Right kidney (tissue), 1 donor: ENCODE measurements around the gene EXOC6.
A peak's percentile ranks its signal among the peaks of the same experiment; 100 is the strongest.

Experiments used
- DNase-seq: peaks from one replicate; pipeline ENCODE4 v3.0.0-alpha.2; 2016

The EXOC6 gene

DNA sequence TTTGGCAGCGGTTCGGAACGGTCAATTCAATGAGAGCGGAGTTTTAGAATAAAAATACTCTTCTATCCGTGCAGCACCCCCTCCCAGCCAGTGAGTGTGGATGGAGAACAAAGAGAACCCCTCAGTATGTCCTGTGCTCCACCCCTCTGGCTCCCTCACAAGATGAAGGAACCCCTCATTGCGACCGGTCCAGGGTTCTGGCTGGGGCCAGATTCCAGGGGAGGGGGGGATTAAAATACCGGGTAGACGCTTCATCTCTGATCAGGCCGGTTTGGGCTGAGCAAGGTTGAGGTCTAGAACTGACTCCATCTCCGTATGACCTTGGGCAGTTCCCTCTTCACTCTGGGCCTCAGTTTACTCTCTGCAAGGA is 218.2 kb downstream of the EXOC6 start:
- DNase-seq: no peak

GRCh38 chr10:93067443-93068365 is 219.4 kb downstream of the EXOC6 start:
- no peak for DNase-seq

GRCh38 chr10:93068411-93069244 is 220.3 kb downstream of the EXOC6 start:
- DNase-seq: peak; percentile 79

DNA sequence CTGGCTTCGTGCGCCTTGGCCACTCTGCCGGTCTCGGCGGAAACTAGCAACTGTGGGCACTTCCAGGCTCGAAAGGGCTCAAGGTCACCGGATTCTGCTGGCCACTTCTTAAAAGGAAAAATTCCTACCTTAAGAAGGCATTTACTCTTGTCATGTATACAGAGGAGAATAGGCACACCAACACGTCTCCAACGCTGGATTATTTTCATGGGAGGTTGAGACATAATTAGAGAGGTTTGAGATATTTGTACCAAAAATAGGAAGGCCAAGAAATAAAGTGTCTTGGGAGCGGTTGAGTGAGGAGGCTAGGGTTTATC is 220.9 kb downstream of the EXOC6 start:
- DNase-seq: no peak

DNA sequence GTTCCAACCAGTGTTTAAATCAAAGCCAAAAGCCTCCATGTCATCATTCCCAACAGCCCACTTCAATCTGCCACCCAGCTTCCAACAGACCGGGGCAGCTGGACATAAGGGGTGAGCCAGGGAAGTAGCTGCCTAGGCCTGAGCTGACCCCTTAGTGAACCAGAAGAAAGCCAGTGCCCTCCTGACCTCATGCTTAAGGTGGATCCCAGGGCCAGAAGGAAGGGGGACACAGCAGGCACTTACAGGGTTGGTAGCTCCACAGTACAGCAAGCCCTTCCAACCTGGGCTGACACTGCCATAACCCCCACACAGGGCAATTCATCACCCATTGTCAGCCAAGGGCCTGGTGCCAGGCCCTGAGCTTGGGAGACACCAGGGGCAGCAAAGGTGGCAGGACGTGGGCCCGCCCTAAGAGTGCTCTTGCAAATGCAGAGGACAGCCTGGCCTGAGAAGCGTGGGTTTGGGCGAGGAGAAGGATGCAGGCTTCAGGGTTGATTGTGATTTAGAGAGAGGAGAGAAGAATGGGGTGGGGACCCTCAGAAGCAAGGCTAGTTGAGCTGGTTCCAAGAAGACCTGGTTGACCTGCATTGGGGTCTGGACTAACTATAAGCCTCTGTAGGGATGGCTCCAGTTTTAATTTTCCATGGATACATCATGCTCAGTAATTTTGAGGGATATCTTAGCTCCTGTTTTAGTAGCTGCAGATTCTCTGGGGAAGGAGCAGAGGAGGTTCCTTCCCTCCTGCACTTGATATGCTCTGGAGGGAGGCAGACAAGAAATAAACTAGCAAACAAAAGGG is 222.3 kb downstream of the EXOC6 start:
- DNase-seq: no peak

DNA sequence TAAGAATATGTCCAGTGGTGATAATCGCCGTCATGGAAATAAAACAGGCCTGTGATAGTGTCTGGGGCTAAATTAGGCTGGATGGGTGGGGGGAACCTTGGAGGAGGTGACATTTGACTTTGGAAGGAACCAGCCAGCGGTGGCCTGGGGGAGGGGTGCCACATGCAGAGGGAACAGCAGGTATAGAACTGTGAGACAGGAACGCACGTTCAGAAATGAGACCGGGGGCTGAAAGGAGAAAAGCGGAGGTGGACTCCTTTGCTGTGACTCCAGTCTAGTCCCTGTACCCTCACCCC is 222.8 kb downstream of the EXOC6 start:
- DNase-seq: no peak

DNA sequence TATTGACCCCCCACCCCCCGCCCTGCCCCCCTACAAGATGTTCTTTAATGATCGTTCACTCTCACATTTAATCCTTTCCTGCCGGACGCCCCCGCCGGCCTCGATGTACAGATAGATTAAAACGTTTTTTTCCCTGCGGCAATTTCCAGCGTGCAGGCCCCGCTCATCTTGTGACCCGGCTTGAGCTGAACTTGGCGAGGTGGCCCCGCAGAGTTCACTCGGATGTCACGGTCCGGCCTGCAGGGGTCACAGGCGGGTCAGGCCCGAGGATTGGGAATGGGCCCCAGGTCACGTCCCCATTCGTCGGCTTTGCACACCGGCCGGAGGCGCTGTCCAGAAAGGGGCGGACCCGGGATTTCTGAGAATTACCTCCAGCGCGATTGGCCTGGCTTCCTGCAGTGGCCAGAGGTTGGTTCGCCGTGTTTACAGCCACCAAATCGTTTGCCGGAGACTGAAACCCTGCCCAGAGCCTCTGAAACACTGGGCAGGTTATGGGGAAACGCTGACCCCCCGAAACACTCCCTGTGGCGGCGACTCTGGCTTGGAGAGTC is 223.4 kb downstream of the EXOC6 start:
- peak; percentile 65 for DNase-seq

GRCh38 chr10:93072225-93072712 is 223.9 kb downstream of the EXOC6 start:
- DNase-seq: peak; percentile 65

DNA sequence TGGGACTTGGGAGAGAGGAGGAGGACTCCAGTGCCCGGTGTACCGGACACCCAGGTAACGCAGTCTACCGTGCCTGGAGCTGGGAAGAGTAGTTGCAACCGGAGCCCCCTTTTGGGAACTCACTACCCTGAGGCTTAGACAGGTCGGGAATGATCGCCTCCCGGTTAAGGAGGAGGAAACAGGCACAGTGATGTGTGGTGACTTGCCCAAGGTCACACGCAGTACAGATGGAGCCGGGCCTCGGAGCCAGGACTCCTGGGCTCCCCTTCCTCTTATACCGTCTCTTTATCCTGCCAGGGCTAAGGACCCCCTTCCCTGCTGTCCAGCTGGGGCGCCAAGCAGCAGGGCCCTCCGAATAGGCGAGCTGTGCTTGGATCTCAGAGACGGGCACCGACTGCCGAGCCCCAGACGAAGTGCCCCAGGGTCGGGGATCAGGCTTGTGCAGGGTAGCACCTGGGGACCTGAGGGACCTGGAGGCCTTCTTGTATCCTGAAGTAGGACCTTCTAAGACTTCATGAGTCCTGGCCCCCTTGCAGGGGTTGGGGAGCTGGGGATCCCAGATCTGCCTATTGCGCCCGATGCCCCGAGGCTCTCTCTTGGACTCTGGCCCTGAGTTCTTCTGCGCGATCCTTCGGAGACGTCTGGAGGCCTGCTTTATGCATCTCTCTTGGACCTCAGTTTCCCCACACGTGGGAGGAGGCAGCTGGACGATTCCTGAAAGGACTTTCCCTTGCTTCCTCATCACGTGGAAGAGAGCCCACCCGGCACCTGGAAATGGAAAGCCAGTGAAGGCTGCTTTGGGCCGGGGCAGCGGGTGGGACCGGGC is 224.6 kb downstream of the EXOC6 start:
- DNase-seq: no peak

- peak; percentile 69 for DNase-seq
These were observed 225.3 kb downstream of the EXOC6 start, which contains the start of gene CYP26A1 for GRCh38 chr10:93073539-93074146. CYP26A1 (plus strand) TSS chr10:93073893; CDS start chr10:93073935, 42 bp downstream.

DNA sequence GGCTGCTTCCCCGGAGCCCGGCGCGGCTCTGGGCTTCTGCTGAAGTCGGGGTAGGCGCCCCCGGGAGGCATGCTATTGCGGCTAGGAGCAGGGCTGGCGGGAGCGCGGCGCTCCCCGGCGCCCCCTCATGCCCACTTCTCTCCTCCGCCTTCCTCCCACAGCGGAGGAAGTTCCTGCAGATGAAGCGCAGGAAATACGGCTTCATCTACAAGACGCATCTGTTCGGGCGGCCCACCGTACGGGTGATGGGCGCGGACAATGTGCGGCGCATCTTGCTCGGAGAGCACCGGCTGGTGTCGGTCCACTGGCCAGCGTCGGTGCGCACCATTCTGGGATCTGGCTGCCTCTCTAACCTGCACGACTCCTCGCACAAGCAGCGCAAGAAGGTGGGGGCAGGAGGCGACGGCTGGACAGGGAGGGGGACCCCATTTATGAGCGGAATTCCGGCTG is 225.9 kb downstream of the EXOC6 start:
- DNase-seq: peak; percentile 71

DNA sequence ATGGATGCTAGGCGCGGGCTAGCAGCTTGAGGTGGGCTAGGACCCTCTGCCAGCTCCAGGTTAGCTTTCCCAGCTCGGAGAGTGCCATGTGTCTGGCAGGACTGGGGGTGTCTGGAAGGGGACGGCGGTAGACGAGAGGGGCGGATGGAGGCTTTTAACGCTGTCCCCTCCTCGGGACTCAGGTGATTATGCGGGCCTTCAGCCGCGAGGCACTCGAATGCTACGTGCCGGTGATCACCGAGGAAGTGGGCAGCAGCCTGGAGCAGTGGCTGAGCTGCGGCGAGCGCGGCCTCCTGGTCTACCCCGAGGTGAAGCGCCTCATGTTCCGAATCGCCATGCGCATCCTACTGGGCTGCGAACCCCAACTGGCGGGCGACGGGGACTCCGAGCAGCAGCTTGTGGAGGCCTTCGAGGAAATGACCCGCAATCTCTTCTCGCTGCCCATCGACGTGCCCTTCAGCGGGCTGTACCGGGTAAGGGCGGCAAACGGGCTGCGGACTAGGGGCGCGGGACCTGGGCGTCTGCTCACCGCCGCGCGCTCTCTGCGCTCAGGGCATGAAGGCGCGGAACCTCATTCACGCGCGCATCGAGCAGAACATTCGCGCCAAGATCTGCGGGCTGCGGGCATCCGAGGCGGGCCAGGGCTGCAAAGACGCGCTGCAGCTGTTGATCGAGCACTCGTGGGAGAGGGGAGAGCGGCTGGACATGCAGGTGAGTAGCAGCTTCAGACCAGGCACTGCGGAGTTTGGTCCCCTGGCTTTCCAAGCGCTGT is 226.5 kb downstream of the EXOC6 start:
- DNase-seq: peak; percentile 68

GRCh38 chr10:93075369-93076221 is 227.3 kb downstream of the EXOC6 start:
- DNase-seq: no peak

DNA sequence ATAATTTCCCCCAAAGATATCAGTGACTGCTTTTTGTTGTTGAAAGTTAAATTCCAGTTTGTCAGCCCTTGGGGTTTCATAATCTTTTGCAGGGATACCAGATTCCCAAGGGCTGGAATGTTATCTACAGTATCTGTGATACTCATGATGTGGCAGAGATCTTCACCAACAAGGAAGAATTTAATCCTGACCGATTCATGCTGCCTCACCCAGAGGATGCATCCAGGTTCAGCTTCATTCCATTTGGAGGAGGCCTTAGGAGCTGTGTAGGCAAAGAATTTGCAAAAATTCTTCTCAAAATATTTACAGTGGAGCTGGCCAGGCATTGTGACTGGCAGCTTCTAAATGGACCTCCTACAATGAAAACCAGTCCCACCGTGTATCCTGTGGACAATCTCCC is 228.6 kb downstream of the EXOC6 start:
- DNase-seq: no peak

DNA sequence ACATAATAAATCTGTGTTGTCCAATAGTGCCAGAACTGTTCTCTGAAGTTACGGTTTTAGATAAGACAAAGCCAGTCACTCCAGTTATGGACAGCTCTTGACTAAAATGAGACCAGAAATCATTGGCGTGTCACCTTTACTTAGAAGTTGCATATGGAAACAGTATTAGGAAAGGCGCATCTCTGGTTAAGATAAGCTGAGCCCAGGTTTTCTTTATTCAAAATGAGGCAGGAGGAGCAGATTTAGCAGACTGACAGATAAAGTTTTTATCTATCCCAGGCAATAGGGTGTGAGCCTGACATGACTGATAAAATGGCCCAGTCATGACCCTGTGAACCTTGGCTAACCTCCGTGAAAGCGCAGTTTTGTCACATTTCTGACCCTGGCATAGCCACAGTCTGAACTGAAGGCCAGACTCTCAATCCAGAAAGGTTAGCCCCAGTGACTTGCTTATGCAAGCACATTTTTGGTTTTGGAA is 229.6 kb downstream of the EXOC6 start:
- no peak for DNase-seq

- no peak for DNase-seq
These were observed 231.5 kb downstream of the EXOC6 start for GRCh38 chr10:93079663-93080349.

DNA sequence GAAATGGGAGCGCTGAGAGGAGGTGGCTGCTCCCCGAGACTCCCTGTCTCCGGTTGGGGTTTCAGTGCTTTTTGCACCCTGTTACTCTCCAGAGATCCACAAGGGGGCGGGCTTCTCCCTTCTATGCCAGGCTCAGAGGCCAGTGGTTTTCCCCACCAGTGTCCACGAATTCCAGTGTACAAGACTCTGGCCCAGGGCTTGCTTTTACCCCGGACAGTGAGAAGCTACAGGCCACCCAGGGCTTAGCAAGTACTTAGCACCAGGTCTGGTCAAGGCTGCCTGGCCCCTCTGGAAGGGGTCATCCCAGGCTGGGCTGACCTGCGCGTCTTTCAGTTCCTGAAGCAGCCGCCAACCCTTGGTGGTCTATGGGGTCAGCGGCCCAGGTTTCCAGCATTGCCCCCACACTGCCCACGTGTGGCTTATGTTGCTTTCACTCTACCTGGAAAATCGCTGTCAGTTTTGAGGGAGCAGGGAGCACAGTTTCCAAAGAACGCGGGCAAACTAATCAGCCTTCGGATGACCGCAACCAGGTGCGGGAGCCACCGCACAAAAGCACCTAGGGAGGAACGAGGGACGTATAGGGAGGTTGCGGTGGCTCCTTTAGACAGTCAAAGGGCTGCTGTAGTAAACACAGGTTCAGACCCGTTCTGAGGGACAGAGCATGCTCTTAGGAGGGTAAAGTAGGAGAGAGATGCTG is 232.2 kb downstream of the EXOC6 start:
- no peak for DNase-seq

DNA sequence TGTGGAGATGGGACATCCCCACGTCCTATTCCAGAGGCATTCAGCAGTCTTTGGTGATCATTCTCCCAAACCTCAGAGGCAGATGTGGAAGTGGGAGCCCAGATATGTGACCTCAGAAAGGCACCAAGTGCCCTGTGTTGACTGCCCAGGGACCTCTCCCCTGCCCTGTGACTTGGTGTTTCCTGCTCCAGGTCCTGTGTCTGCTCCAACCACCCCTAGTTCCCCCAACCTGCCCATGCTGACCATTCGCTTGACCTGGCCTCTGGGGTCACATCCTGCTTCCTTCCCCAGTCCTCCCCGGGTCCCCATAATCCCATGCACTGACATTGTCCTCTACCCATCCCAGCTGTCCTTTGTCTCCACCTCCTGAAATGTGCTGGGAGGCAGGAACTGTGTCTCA is 233.0 kb downstream of the EXOC6 start:
- DNase-seq: no peak
